GM21529 (cell line): ENCODE measurements around the gene SSUH2.
"Not testable (repeated sequence)": the region's sequence is repeated elsewhere in the genome, so short reads cannot be mapped to it uniquely, and the experiment has no call there.

ENCODE experiments used
- ATAC-seq: cut with Tn5 transposase; IDR thresholded peaks from one replicate; pipeline ENCODE4 v1.9.1; 2021; ENCODE audit not compliant: unreplicated experiment

The SSUH2 gene, protein sequence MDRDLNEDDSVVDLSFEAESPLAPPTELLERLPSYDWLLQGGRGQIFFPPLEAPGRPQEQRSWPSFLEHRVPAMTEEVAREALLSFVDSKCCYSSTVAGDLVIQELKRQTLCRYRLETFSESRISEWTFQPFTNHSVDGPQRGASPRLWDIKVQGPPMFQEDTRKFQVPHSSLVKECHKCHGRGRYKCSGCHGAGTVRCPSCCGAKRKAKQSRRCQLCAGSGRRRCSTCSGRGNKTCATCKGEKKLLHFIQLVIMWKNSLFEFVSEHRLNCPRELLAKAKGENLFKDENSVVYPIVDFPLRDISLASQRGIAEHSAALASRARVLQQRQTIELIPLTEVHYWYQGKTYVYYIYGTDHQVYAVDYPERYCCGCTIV

DNA sequence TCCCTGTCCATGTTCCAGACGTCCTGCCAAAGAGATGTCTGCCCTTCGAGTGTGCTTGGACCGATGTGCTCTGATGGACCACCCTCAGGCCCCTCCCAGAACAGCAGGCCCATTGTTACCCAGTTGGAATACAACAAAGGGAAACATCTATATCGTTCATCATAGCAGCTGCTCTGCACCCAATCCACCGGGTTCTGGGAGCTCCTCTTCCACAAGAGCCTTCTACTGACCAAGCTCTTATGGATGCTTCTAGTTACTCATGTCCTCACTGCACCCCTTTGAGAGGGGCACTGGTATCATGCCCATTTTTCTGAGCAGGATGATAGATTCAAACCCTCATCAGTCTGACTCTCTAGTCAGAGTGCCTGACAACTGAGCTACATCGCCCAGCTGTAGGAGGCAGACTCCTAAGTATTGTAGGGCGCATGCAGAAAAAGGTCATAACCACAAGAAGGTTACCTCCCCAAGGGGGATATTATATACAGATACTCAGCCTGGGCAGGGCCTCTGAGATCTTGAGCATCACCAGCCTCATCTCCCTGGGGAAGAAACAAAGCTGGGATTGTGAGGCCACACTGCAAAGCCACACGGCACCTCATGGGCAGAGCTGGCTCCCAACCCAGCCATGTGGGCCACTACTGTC, at the start of gene SSUH2:
Gene SSUH2 (minus strand): TSS at position 51 of the 643 bp plus-strand sequence. CDS start 40 bp downstream, at position 11.
- no peak for ATAC-seq

DNA sequence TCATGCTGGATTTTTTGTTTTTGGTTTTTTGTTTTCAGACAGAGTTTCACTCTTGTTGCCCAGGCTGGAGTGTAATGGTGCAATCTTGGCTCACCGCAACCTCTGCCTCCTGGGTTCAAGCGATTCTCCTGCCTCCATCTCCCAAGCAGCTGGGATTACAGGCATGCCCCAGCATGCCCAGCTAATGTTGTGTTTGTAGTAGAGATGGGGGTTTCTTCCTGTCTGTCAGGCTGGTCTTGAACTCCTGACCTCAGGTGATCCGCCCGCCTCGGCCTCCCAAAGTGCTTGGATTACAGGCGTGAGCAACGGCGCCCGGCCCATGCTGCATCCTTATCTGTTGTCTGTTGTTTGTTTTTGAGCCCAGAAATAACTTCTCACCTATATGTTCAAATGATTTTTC, 46.7 kb upstream of the SSUH2 start:
- not testable (repeated sequence) for ATAC-seq

DNA sequence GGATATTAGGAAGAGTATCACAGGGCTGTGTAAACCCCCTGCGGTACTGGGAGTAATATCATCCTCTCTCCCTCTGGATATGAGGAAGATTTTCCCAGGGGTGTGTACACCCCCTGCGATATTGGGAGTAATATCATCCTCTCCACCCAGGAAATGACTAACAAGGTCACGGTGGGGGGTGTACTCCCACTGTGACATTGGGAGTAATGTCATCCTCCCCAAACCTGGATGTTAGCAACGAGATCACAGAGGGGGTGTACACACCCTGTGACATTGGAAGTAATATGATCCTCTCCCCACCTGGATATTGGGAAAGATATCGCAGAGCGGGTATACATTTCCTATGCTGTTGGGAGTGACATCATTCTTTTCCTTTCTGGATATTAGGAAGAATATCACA, 40.4 kb upstream of the SSUH2 start:
- ATAC-seq = not testable (repeated sequence)

DNA sequence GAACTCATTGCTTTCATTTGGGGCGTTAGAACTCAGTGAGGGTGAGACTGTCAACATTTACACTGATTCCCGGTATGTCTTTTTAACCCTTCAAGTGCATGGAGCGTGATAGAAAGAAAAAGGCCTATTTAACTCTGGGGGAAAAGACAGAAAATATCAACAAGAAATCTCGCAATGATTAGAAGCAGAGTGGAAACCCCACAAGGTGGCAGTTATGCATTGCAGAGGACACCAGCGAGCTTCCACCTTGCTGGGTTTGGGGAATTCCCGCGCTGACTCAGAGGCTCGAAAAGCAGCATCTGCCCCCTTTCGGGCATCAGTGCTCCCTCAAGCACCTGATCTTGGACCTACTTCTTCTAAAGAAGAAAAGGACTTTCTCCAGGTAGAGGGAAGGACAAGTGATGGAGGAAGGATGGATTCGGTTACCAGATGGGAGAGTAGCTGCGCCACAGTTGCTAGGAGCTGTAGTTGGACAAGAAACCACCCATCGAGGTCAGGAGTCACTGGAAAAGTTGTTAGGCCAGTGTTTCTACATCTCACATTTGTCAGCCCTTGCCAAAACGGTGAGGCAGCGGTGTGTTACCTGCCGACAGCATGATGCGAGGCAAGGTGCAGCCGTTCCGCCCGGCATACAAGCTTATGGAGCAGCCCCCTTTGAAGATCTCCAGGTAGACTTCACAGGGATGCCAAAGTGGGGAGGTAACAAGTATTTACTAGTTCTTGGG, 38.4 kb upstream of the SSUH2 start:
- not testable (repeated sequence) for ATAC-seq

DNA sequence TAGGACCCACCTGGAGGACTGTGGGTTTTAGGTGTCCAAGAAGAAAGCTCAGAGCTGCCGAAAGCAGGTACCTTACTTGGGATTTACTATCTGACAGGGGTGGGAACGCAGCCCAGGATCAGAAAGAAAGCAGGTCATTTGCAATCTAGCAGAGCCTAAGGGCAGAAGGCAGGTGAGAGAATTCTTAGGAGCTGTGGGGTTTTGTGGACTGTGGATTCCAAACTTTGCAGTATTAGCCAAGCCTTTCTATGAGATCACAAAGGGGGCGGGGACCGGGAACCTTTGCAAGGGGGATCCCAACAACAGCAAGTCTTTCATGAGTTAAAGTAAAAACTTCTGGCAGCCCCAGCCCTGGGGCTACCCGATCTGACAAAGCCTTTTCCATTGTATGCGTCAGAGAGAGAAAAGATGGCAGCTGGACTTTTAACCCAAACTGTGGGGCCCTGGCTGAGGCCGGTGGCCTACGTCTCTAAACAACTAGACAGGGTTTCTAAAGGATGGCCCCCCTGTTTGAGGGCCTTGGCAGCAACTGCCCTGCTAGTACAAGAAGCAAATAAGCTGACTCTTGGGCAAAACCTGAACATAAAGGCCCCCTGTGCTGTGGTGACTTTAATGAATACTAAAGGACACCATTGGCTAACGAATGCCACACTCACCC, 37.4 kb upstream of the SSUH2 start:
- not testable (repeated sequence) for ATAC-seq

DNA sequence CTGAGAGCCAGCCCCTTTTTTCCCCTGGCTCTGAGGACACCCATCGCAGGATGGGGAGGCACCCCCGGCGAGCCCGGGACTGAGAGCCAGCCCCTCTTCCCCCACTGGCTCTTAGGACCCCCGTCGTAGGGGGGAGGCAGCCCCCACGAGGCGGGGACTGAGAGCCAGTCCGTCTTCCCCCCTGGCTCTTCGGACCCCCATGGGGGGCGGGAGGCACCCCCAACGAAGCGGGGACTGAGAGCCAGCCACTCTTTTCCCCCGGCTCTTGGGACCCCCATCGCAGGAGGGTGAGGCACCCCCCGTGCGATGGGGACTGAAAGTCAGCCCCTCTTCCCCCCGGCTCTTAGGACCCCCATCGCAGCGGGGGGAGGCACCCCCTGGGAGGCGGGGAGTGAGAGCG, 36.8 kb upstream of the SSUH2 start:
- ATAC-seq = no peak

DNA sequence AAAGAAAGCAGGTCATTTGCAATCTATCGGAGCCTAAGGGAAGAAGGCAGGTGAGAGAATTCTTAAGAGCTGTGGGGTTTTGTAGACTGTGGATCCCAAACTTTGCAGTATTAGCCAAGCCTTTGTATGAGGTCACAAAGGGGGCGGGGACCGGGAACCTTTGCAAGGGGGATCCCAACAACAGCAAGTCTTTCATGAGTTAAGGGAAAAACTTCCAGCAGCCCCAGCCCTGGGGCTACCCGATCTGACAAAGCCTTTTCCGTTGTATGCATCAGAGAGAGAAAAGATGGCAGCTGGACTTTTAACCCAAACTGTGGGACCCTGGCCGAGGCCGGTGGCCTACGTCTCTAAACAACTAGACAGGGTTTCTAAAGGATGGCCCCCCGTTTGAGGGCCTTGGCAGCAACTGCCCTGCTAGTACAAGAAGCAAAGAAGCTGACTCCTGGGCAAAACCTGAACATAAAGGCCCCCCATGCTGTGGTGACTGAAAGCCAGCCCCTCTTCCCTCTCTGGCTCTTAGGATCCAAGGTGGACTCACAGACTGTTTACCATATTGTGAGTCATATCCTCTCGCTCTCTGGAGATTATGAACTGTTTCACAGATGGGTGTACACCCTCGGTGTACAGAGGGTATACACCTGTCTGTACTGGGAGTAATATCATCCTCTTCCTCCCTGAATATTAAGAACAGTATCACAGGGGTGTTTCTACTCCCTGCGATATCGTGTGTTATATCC, 35.4 kb upstream of the SSUH2 start:
- ATAC-seq = not testable (repeated sequence)

DNA sequence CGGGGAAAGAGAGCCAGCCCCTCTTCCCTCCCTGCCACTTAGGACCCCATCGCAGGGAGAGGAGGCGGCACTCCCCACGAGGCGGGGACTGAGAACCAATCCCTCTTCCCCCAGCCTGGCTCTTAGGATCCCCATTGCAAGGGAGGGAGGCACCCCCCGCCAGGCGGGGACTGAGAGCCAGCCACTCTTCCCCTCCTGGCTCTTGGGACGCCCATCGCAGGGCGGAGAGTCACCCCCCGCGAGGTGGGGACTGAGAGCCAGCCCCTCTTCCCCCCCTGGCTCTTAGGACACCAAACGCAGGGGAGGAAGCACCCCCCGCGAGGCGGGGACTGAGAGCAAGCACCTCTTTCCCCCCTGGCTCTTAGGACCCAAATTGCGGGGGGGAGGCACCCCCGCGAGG, 34.2 kb upstream of the SSUH2 start:
- no peak for ATAC-seq

DNA sequence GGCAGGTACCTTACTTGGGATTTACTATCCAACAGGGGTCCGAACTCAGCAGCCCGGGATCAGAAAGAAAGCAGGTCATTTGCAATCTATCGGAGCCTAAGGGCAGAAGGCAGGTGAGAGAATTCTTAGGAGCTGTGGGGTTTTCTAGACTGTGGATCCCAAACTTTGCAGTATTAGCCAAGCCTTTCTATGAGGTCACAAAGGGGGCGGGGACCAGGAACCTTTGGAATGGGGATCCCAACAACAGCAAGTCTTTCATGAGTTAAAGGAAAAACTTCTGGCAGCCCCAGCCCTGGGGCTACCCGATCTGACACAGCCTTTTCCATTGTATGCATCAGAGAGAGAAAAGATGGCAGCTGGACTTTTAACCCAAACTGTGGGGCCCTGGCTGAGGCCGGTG, 32.7 kb upstream of the SSUH2 start:
- not testable (repeated sequence) for ATAC-seq

DNA sequence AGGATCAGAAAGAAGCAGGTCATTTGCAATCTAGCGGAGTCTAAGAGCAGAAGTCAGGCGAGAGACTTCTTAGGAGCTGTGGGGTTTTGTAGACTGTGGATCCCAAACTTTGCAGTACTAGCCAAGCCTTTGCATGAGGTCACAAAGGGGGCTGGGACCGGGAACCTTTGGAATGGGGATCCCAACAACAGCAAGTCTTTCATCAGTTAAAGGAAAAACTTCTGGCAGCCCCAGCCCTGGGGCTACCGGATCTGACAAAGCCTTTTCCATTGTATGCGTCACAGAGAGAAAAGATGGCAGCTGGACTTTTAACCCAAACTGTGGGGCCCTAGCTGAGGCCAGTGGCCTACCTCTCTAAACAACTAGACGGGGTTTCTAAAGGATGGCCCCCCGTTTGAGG, 31.0 kb upstream of the SSUH2 start:
- not testable (repeated sequence) for ATAC-seq

DNA sequence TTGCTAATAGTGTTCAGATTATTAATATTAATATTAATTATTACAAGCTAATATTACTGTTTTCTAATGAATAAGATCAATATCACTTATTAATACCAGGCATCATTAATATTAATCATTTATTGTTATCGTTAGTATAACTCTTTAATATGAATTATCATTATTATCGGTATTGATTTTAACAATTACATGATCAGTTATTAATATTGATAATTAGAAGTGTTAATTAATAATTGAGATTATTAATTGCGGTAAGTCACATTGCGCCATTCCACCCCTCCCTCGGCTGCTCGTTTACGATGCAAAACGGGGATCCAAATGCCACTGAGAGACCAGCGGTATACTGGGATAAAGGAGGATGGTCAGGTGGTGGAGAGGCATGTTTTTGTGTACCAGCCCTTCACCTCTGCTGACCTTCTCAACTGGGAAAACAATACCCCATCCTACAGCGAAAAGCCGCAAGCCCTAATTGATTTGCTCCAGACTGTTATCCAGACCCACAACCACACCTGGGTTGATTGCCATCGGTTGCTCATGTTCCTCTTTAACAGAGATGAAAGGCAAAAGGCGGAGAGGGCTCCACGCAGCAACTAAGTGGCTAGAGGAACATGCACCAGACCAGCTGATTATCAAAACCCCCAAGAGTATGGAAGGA, 28.6 kb upstream of the SSUH2 start:
- ATAC-seq = no peak

DNA sequence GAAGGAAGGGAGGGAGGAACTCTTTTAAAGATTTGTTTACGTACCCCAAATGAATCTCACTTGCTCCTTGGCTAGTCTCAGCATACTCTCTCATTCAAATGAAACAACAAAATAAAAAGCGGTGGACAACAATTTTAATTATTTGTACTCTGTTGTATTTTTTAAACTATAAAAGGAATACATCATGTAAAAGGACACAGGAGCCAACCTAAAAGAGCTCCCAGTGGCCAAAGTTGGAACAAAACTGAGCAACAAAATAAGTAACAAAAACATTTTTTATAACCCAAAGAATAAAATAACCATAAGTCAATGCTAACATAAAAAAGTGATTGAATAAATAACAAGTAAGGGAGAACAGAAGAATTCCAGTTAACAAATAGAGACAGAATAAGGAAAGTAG, 24.4 kb upstream of the SSUH2 start:
- ATAC-seq = no peak

DNA sequence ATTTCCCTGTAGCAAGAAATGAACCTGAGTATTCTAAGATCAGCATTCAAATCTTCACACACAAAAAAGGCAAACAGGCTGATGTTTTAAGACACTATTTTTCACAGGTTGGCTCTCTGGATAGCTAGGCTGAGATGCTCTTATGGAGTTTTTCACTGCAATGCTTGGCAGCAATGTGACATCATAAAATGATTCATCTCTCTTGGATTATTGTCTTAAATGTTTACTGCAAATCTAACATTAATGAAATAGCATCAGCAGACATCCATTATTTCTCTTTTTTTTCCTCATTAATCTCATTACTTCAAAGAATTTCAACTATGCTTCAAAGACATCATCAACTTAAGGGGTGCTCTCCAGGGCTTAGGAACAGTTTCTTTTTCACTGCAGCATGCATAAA, 23.6 kb upstream of the SSUH2 start:
- ATAC-seq = no peak

DNA sequence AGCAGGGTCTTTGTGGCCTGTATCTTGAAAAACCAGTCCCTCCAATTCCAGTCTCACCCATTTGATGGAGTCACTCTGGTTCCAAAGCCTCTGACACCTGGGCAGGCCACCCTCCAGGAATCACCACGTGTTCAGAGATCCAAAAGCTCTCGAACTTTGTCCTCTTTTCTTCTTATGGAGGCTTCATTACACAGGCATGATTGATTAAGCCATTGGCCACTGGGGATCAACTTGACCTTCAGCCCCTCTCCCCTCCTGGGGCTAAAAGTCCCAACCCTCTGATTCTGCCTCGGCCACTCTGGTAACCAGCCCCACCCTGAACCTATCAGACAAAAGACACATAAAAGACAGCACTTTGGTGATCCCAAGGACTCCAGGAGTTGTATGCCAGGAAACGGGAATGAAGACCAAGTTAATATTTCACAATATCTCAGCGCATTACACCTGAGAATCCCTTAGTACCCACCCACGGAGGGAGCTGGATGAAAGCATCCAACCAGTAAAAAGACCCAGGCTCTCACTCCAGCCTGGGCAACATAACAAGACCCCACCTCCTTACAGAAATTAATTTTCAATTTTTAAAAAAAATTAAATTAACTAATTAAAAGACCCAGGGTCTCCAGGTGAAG, 23.0 kb upstream of the SSUH2 start:
- no peak for ATAC-seq

DNA sequence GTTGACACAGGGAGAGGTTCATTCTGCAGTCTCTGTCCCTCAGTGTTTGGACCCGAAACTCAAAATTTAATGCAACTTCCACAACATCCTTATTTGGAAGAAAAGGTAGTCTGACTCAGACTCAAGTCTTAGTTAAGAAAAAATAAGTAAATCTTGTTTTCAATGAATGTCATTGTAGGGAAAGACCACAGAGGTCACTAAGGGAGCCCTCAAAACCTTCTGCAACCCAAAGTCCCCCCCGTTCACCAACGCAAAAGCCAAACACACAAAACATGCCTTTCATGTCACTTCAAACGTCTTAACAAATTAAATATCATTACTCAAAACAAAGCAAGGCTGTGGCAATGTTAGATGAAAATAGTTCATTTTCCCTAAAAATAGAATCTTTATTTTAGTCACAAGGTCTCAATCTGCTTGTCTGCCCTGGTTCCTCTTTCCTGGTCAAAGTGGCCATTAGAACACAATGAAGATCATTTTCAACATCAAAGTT, 20.9 kb upstream of the SSUH2 start:
- ATAC-seq = peak; percentile 77

DNA sequence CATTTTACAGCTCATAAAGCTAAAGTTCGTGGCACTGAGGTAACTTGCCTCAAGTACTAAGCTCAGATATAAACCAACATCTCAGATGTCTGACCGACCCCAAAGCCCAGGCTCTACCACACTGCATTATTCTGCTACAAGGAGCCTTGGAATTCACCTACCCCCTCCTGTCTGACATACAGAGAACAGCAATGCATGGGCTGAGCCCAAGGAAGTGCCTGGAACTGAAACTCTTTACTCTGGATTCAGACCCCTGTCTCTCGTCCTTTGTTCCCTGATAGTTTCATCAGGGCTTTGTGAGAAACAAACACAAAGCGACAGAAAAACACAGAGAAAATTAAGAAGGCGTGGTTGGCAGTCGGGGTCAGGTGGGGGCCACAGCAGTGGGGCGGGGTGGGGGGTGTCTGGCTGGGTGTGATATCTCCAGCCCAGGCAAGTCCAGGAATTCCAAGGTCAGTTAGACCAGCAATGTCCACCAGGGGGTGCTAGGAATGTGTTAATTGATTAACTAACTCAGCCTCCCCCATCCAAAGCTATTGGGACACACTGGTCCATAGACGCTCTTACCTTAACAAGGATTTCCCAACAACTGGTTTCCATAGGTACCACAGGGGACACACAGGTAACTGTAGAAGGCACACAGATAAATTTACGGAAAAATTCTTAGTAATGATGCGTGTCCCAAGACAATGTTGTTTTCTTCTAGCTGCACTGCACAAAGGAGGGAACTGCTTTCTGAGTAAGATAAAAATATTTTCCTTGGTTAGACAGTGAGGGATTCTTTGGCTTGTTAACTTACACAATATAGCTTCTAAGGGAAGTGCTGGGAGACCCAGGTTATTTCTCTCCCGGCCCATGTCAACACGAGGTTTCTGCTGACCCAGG, 18.8 kb upstream of the SSUH2 start:
- peak; percentile 34 for ATAC-seq

DNA sequence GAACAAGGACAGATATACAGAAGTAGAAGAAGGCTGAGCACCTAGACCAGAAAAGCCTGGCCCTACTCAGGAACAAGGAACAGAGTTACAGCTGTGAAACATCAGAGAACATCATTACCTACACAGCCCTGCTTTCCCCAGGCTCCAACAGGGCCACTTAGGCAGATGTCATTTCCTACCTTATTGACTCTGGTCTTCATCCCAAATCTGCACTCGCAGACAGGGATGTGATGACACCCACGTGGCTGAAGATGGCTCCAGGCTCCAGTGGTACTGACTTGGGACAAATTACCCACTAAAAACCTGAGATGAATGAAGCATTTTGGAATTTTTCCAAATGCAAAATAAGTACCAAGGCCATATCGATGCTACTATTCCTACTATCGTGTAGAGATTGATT, 18.0 kb upstream of the SSUH2 start:
- no peak for ATAC-seq
